Hepatic stellate cell (primary cell): ENCODE results near the gene C1QC.
A peak's percentile ranks its signal among the peaks of the same experiment; 100 is the strongest.

Experiments
- DNase-seq: peaks from one replicate; pipeline ENCODE4 v3.0.0; 2011; ENCODE audit warnings: low spot score

C1QC gene

DNA sequence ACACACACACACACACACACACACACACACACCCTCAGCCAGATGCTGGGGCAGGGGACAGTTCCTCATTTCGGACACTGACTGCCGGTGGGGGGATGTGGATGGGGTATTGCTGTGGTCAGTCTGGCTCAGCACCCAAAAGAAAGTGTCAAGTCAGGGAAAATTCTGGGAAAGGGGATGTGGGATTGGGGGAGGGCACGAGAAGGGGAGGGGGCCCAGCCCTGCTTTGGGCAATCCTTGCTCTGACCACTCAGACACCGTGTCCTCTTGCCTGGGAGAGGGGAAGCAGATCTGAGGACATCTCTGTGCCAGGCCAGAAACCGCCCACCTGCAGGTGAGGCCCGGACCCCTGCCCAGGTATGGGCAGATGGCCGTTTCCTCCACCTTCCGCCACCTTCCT, at the start of gene C1QC:
TSS of gene C1QC (plus strand) at position 253 of the 400 bp plus-strand sequence. CDS start 391 bp downstream, outside the sequence.
- no peak for DNase-seq

DNA sequence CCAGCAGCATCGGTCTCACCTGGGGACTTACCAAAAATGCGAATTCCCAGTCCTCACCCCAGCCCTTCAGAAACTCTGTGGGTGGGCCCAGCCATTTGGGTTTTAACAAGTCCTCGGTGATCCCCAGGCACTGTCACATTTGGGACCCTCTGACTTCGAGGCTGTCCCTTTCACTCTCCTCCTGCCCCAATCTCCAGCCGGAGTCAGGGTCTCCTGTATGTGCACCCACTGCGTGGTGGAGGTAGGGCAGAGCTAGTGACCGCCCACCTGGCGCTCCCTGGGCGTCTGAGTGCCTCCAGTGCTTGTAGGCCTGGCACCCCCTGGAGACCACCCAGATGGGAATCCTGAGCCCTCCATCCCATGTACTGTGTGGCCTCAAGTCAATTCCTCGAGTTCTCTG, 49.0 kb upstream of the C1QC start:
- DNase-seq, result no peak

DNA sequence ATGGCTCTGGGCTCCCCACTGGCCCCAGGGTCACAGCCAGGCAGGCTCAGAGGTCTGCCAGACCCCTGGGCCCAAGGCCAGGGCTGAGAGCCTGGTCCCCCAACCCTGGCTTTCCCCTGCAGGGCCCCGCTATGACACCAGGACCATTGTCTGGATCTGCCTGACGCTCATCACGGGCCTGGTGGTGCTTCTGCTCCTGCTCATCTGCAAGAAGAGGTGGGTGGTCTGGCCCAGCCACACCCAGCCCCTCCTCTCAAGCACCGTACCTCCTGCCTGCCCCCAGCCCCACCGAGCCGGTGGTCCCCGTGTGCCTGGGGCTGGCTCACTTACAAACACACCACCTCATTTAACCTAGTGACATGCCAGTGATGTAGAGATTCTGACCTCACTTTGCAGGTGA, 48.3 kb upstream of the C1QC start:
- no peak for DNase-seq

DNA sequence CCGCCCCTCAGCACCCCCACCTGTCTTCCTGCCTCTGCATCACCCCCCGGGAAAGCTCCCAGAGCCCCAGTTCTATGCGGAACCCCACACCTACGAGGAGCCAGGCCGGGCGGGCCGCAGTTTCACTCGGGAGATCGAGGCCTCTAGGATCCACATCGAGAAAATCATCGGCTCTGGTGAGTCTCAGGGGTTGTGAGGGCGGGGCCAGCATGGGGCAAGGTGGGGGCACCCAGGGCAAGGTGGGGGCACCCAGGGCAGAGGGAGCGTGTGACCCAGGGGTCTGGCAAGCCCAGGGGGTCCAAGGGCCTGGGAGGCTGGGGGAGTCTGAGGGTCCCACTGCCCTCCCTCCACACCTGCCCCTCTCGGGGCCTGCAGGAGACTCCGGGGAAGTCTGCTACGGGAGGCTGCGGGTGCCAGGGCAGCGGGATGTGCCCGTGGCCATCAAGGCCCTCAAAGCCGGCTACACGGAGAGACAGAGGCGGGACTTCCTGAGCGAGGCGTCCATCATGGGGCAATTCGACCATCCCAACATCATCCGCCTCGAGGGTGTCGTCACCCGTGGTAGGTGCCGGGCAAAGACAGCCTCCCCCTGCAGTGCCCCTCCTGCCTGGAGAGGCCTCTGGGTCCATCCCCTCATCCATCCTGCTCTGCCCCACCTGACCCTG, 46.0 kb upstream of the C1QC start:
- no peak for DNase-seq

DNA sequence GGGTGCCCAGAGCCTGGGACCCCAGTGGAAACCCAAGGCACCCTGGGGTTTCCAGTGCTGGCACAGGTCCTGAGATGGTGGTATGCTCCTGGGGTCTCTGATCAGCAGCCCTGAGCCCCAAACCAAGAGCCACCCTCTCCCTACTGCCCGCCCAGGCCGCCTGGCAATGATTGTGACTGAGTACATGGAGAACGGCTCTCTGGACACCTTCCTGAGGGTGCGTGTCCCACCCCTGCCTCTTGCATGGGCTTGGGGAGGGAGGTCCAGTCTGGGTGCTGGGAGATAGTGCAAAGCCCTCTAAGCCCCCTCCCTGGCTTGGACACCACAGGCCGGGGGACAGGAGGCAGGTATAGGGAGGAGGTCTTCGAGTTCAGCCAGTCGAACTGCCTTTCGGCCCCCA, 45.4 kb upstream of the C1QC start:
- no peak for DNase-seq

DNA sequence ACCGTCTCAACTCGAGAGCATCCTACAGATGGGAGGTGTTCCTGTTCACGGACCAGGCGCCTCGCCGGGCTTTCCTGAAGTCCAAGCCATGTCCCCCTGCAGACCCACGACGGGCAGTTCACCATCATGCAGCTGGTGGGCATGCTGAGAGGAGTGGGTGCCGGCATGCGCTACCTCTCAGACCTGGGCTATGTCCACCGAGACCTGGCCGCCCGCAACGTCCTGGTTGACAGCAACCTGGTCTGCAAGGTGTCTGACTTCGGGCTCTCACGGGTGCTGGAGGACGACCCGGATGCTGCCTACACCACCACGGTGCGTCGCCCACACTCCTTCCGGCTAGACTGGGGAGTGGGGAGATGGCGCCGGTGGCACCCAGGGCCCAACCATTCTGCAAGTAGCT, 44.7 kb upstream of the C1QC start:
- DNase-seq, result no peak

DNA sequence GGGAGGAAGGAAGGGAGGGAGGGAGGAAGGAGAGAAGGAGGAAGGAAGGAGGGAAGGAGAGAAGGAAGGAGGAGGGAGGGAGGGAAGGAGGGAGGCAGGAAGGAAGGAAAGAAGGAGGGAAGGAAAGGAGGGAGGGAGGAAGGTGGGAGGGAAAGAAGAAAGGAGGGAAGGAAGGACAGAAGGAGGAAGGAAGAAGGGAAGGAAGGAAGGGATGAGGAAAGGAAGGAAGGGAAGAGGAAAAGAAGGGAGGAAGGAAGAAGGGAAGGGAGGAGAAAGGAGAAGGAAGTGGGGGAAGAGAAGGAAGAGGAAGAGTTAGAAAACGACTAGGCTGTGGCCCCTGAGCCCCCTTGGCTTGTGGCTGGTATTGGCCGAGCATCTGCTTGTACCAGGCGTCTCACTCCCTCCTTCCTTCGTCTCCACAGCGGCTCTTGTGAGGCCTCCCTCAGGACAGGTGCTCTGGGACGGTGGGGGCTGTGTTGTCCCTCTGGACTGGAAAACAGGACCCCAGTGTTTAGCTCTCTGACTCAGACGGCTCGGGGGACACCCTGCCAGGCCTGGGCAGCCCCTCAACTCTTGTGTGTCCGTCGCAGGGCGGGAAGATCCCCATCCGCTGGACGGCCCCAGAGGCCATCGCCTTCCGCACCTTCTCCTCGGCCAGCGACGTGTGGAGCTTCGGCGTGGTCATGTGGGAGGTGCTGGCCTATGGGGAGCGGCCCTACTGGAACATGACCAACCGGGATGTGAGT, 43.2 kb upstream of the C1QC start:
- no peak for DNase-seq

DNA sequence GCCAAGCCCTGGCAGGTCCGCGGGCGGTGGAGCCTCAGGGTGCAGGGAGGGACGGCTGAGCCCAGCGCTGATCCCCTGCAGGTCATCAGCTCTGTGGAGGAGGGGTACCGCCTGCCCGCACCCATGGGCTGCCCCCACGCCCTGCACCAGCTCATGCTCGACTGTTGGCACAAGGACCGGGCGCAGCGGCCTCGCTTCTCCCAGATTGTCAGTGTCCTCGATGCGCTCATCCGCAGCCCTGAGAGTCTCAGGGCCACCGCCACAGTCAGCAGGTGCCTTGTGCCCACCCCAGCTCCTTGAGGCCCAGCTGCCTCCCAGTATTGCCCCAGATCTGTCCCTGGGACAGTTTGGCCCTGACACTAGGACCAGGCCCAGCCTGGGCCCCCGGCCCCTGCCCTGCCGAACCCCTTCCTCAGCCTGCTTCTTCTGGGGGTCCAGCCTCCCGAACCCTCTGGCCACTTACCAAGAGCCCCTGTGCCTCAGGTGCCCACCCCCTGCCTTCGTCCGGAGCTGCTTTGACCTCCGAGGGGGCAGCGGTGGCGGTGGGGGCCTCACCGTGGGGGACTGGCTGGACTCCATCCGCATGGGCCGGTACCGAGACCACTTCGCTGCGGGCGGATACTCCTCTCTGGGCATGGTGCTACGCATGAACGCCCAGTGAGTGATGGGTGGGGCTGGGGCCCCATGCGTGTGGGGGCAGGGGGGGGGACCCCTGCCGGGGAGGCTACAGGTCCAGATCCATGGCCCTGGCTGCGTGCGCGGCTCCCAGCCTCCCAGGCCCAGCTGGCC, 42.4 kb upstream of the C1QC start:
- DNase-seq, result no peak

DNA sequence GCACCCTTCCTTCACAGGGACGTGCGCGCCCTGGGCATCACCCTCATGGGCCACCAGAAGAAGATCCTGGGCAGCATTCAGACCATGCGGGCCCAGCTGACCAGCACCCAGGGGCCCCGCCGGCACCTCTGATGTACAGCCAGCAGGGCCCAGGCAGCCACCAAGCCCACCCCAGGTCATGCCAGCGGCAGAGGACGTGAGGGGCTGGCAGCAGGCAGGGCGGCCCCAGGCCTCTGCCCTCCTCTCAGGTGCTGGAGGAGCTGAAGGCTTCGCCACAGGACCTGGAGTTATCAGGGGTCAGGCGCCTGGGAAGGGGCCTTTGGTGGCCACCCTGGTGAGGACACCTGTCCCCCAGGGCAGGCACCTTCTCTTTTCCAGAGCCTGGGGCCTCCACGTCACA, 41.8 kb upstream of the C1QC start:
- DNase-seq, result no peak

DNA sequence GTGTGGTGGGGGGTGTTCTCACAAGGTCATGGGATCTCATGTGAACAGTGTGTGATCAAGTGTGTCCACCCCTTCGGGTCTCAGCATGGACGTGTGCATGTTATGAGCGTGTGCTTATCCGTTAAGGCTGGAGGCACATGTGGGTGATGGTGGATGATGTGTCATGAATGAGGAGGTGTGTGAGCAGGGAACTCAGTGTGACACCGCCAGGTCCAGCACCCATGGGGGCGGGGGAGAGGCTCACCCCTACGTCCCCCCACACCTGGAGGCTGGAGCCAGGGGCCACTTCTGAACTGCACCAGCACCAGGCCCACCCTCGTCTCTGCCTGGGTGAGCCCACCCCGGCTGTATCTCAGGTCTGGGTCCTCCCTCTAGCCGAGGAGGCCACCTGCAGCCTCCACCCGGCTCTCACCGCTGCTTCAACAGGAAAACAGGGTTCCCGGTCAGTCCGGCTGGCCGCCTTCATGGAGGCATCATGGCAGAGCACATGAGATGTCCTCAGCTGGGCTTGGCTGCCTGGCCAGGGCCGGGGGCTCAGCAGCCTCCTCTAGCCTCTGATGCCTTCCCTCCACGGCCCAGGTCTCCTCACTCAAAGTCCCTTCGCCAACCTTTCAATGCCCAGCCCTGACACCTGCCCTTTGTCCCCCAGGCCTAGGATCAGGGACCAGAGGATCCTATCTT, 41.2 kb upstream of the C1QC start:
- DNase-seq, result no peak

DNA sequence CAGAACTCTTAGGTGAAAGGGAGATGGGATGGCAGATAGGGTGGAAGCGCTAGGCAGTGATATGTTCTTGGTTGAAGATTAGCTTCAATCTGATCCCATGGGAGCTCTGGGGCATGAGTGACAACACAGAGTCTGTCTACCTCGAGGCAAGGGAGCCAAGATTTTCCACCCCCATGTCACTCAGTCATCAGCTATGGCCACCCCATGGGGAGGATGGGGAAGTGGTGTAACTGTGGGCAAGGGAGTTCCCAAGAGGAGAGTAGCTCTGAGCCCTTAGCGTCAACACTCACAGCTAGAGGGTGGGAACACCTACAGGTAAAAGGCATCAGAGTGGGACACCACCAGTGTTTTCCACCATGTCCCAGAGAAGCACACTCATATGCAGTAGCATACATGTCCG, 37.3 kb upstream of the C1QC start:
- no peak for DNase-seq

DNA sequence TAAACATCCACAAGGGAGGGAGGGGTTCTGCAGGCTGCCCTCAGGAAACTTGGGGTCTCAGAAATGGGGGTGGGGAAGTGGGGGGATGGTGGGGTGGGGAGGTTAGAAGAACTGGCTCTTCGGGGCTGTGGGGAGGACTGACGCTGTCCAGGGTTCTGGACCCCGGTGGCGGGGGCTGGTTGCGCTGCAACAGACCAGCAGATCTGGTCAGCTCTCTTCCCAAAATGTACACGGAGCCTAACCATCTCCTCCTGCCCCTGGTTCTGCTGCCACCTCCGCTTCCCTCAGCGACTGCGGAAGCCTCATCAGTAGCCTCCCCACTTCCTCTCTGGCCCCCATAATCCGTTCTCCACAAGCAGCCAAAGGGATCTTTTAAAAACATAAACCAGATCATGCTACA, 36.3 kb upstream of the C1QC start:
- DNase-seq, result no peak

DNA sequence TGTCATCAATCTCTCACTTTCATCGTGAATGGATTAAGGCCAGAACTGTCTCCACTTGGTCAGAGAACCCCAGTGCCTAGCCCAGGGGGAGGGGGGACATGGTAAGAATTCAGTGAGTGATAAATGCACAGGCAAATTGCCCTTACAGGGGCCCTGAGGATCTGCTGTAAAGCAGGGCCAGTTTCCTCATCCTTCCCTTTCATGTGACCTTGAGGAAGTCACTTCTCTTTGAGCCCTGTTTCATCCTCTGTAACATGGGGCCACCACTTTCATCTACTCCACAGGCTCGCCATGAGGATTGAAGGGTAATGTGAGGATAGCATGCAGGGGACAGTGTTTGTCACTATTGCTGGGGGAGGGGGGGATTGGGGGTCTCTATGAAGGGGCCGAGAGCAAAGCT, 35.1 kb upstream of the C1QC start:
- no peak for DNase-seq

DNA sequence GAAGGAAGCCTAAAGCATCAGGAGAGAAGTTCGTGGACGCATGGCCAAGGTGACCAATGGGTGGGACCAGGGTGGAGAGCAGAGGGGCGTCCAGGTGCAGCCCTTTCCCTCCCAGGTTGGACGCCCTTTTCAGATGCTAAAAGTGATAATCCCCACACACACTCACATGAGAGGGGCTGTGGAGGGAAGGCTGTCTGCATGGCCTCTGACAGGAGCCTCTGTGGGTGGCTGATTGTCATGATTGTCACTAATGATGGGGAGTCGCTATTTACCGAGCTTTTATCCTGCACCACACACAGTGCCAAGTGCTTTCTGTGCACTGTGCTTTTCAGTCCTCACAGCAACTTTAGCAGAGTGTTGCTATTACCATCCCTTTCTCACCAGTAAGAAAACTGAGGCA, 34.1 kb upstream of the C1QC start:
- no peak for DNase-seq

DNA sequence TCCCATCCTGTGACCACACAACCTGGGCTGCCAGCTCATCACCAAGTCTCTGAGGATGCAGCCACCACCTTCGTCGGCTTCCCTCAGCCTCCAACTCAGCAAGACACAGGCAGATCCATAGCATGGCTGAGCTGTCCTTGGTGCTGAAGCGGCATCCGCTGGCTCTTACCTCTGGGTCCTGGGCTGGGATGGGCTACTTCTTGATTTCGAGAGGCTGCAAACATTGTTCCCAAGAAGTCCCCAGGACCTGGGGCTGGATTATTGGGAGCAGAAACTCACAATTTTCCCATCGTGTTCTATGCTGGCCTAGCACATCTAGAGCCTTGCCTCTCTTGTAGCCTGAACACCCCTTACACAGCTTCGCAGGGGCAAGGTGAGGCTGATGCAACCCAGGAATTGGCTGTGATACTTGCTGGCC, 31.9 kb upstream of the C1QC start:
- peak; percentile 41 for DNase-seq

DNA sequence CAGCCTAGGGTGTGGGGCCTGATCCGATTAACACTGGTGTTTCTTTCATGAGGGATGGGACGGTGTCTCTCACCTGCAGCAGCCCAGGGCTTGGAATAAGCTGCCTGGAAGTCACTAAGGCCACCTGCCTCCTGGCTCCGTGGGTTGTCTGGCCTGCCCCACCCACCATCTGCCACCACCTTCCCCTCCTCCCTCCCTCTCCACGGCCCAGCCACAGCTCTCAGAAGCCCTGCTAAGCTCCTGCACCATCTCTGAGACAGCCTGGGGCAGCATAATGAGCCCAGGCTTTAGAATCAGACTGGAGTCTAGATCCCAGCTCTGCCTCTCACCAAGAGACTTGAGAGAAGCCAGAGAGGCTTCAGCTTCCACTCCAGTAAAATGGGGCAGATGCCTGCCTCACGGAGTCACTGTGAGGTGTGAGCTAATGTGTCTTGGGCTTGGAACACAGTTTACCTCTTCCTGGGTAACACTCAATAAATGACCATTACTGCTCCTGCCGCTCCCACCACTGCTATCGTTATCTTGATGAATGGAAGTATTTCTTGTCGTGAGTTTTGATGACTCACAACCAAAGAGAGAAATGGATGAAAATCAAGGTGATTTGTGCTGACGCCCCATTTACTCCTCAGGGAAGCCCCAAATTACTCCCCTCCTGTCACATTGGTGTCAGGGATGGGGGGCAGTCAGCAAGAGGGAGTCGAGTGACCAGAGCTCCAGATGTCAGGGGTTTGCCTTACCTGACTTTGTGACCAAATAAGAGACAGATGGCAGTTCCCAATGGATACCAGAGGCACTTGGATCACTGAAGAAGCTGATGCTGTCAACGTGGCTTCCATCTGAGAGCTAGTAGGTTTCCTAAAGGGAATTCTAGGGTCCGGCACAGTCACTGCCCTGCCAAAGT, 30.5 kb upstream of the C1QC start:
- no peak for DNase-seq

DNA sequence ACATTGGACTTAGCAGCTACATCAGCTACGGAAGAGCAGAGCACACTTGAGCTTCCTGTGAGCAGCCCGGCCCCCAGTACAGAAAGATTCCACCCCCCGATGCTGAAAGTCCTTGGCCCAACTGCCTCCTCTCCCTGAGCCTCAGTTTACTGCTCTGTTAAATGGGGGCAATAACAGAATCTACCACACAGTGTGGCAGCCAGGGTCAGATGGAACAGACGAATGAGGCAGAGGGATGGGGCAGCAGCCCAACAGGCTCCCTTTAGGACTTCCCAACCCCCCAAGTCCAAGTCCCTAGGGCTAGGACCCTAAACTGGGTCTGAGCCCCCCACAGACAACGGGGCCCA, 29.9 kb upstream of the C1QC start:
- no peak for DNase-seq

DNA sequence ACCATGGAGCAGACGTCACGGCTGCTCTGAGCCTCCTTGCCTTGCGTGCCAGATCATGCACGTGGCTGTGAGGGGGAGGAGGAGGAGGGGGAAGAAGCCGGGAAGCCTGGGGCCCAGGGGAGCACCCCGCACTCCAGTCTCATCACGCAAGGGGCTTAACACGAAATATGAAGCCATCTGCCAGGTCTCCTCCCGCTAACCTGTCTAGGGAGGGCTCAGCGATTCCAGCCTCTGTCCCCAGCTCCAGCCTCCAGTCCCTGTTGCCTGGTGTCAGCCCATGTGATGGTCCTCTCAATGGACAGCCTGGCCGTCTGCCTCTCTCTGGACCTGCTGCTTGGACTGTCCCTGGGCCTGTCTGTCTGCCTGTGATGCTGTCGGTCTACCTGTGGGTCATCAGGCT, 29.5 kb upstream of the C1QC start:
- DNase-seq, result no peak

DNA sequence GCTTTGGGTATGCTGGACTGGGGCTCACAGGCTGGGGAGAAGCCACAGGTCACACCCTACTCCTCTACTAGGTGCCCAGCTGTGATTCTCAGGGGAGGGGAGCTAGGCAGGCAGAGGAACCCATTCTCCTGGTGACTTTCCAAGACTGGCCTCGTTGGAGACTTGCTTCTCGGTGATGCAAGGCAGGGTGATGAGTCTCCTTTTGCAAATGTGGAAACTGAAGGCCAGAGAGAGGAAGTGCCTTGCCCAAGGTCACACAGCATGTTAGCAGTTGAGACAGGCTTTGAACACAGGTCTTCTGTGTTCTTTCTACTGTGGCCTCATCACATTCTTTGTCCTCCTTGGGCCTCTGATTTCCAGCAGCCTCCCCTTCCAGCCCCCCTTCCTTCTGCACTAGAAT, 27.5 kb upstream of the C1QC start:
- no peak for DNase-seq

DNA sequence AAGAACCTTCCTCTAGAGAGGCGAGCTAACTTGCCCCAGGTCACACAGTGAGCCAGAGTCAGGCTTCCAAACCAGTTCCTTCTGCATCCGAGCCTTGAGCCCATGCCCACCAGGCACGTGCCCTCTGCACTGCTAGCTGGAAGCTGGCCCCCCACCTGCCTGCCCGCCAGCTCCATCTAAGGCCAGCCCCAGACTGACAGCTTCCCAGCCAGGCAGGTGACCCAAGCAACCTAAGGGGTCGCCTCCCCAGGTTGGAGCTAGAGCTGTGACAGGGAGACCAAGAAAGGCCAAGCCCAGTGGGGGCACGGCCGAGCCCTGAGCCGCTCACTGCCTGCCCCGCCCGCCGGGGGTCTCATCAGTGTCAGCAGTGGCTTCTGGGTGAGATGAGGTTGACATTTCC, 26.9 kb upstream of the C1QC start:
- no peak for DNase-seq

DNA sequence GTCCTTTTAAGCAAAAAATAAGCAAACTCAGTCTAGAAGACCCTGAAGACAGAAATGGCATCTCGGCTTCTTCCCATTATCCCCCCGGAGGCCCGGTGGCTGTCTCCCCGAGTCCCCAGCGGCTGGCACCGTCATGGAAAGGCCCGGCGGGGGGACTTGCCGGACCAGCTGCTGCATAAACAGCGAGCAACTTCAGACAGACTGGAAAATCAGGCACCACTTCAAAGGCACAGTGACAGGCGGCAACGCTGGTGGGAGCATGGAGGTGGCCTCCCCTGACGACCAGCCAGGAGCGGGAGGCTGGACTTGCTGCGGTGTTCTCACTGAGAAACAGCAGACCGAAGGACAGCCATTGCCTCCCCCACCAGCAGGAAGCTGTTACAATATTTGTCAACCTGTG, 25.4 kb upstream of the C1QC start:
- DNase-seq, result no peak

DNA sequence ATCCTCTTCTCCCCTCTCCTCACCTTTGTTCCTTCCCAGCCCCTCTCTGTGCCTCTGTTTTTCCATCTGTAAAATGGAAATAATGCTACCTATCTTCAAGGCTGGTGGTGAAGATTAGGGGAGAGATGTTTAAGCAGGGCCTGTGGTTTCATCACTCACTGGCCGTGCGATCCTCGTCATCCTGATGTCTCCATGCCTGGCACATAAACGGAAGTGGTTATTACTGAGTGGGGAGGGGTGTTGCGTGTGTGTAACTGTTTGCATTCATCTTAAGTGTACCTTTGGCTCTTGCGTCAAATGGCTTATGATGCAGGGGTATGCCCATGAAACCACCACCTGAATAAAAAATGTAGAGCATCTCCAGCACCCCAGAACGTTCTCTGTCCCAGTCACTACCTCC, 24.2 kb upstream of the C1QC start:
- DNase-seq, result no peak
